Measurements from ENCODE around the gene CLIC4.
"Not testable (repeated sequence)": the region's sequence is repeated elsewhere in the genome, so short reads cannot be mapped to it uniquely, and the experiment has no call there.

Gene CLIC4

DNA sequence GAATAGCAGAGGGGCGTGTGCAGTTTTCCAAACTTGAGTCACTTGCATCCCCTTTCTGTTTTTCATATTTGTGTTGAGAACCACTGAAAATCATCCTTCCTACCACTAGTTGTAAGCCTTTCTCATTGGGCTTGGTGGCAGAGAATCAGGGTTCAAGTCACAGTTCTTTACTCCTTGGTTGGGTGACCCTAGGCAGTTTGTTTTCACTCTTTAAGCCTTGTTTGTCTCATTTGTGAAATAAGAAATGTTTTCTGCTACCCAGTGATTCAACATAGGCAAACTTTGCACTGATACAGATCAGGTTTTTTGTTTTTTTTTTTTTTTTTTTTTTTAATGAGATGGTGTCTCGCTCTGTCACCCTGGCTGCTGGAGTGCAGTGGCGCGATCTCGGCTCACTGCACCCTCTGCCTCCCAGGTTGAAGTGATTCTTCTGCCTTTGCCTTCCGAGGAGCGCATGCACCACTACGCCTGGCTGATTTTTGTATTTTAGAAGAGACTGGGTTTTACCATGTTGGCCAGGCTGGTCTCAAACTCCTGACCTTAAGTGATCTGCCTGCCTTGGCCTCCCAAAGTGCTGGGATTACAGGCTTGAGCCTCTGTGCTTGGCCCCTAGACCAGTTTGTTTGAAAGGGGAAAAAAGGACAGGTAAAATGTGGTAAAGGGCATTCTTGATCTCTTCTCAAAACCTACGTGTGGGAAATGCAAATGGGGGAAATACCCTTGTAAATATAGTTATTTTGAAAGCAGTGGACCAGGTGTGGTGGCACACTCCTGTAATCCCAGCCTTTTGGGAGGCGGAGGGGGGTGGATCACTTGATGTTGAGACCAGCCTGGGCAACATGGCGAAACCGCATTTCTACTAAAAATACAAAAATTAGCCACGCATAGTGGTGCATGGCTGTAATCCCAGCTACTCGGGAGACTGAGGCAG, 3.2 kb downstream of the CLIC4 start:
- no peak for DNase-seq

DNA sequence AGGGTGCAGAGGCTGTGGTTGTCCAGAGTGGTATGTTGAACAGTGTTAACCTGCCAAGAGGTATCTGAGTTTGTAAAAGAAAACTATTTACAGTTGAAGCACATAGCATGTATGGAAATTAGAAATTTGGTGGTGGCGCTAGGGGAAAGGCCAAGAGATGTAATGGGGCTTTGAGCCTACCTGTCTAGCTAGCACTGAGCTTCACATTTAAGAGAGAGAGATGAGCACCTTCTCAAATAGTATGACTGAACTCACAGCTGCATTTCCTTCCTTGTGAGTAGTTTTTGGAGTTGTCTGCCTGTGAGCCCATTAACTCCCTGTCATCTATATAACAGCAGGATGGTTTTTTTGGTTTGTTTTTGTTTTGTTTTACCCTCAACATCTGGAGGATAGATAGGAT, 4.0 kb downstream of the CLIC4 start:
- no peak for DNase-seq

DNA sequence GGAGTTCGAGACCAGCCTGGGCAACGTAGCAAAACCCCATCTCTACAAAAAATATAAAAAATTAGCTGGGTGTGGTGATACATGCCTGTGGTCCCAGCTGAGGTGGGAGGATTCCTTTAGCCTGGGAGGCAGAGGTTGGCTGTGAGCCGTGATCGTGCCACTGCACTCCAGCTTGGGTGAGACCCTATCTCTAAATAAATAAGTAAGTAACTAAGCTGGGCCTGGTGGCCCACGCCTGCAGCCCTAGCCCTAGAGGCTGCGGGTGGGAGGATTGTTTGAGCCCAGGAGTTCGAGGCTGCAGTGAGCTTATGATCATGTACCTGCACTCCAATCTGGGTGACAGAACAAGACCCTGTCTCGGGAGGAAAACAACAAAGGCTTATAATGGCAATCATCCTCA, 4.6 kb downstream of the CLIC4 start:
- DNase-seq, result no peak

DNA sequence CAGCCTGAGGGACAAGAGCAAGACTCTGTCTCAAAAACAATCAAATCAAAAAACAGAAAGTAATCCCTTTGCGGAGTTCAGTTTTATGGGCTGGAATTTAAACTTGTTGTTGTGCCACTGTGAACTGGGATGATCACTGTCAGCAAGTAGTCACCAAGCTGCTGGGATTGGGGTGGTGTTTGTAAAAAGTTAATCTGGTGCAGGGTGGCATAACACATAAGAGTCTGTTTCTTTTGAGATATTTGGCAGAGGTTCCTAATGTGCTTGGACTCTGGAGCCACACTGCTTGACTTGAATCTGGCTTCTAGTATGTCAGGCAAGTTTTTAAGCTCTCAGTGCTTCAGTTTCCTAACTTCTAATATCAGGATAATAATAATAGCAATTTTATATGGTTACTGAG, 6.6 kb downstream of the CLIC4 start:
- DNase-seq, result no peak

DNA sequence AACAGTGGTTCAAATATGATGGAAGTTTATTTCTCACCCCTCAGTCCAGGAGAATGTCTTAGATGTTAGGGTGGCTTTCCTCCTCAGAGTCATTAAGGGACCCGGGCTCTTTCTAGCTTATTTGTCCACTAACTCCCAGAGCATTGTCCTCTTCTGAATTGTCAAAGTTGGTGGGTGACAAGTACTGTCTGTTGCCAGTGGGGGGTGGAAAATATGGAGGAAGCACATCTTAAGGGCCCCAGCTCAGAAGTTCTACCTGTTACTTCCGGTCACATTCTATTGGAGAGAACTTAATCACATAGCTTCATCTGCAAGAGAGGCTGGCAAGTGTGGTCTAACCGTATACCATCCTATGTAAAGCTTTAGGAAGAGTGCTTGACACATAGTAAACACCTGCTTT, 7.1 kb downstream of the CLIC4 start:
- DNase-seq, result no peak

DNA sequence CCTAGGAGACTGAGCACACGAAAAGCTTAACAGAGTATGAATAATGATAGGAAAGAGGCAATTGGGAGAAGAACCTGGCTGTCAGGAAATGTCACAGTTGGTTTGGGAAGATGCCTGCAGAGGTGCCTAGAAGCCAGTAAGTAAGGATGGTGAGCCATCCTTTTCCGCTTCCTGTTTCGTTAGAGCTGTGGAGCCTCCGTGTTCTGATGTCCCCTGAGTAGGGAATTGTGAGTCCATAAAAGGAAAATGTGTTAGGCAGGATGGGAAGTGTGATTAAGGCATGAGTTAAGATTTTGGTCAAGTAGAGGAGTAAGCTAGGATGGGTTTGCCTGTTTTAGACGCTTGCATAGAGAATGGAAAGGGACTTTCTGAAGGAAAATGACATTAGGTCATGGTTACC, 9.0 kb downstream of the CLIC4 start:
- no peak for DNase-seq

DNA sequence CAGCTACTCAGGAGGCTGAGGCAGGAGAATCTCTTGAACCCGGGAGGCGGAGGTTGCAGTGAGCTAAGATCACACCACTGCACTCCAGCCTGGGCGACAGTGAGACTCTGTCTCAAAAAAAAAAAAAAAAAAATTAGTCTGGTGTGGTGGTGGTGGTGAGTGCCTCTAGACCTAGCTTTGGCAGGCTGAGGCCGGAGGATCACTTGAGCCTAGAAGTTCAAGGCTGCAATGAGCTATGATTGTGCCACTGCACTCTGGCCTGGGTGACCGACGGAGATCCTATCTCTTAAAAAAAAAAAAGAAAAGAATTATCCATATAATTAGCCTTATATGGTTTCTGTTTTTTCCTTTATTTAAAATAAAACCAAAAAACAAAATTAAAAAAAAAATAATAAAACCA, 10.1 kb downstream of the CLIC4 start:
- DNase-seq, result not testable (repeated sequence)

DNA sequence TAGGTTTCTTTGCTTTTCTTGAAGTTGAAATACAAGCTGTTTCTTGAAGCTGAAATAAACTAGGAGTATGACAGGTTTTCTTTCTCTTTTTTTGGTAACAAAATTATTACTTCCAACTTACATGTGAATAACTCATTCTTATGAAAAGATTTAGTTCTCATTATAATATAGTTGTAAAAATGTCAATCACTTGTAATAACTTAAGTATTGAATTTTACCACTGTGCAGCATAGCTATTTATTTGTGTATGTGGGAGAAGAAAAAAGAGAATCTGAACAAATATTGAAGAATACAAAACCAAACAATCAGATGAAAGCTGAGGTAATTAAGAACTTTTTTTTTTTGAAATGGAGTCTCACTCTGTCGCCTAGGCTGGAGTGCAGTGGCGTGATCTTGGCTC, 11.1 kb downstream of the CLIC4 start:
- DNase-seq, result no peak

DNA sequence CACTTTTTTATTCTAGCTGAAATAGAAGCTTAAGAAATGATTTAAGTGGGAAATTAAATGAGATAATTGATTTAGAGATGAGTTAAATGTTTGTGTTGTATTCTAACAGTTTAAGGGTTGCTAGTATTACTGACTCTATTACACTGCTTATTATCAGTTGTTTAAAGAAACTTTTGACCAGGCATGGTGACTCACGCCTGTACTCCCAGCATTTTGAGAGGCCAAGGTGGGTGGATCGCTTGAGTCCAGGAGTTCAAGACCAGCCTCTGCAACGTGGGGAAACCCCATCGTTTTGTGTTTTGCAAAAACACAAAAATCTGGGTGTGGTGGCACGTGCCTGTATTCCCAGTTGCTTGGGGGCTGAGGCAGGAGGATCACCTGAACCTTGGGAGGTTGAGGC, 14.2 kb downstream of the CLIC4 start:
- no peak for DNase-seq

DNA sequence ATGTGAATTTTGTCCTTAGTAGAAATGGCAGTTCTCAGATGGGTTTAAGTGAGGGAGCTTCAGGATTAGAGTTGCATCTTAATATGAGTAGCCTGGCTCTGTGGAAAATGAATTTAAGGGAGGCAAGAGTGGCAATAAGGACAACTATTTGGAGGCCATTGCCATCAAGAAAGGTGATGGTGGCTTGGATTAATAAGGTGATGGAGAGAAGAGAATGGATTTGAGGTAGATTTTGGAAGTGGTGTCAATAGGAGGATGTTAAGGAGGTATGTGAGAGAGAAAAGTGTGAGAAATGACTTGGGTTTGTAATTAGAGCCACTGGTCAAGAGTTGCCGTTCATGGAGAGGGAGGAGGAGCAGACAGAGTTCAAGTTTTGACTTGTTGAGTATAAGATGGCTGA, 16.3 kb downstream of the CLIC4 start:
- DNase-seq, result no peak

DNA sequence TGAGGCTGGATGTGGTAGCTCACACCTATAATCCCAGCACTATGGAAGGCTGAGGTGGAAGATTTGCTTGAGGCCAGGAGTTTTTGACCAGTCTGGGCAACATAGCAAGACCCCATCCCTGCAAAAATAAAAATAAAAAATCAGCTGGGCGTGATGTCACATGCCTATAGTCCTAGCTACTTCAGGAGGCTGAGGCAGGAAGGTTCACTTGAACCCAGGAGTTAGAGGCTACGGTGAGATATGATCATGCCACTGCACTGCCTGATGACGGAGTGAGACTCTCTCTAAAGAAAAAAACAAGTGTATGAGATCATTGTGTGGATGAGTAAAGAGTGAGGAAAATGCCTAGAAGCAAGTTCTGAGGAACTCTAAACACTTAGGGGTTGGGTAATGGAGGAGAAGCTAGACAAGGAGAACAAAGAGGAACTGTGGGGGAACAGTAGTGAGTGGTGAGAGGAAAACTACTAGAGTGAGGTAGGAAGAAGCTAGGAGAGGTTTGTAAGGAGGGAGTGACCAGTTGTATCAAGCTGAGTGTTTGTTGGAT, 17.0 kb downstream of the CLIC4 start:
- no peak for DNase-seq

DNA sequence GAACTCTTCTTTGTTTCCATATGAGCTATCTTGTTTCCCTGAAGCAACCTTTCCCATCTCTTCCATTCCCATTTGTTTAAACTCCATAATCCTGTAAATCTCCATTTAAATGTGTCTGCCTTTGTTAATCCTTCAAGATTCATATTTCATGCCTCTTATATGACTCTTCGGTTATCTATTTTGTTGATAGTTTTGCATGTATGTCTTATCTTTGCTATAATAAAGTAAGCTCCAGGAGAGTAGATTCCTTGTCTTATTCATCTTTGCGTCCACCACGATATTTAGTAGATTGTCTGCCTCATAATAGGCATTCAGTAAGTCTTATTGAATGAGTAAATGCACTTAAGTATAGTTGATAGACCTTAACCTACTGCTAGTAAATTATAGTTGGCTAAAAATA, 18.4 kb downstream of the CLIC4 start:
- DNase-seq, result no peak

DNA sequence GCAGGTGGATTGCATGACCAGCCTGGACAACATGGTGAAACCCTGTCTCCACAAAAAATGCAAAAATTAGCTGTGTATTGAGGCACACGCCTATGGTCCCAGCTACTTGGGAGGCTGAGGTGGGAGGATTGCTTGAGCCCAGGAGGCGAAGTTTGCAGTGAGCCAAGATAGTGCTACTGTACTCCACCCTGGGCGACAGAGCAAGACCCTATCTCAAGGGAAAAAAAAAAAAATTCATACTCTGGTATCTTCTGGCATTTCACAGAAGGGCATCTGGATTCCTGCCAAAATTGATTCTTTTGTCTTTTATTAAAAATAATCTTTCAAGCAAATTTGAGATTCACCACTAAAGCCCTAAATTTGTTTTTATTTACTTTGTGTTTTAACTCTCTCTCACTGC, 19.2 kb downstream of the CLIC4 start:
- DNase-seq, result no peak

DNA sequence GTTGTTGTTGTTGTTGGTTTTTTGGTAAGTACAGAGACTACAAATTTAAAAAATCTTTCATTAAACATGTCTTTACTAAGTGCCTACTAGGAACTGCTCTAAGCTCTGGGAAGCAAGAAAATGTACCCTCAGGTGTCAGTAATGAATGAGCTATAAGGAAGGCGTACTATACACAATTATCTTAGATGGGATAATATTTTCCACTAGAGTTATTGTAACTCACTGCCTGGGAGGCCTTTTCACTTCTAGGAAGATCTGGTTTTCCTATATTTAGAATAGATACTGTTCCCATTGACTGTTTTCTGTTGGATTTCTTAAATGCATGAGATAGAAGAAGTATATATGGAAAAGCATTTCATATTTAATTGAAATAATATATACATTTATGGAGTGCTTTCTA, 19.6 kb downstream of the CLIC4 start:
- no peak for DNase-seq

DNA sequence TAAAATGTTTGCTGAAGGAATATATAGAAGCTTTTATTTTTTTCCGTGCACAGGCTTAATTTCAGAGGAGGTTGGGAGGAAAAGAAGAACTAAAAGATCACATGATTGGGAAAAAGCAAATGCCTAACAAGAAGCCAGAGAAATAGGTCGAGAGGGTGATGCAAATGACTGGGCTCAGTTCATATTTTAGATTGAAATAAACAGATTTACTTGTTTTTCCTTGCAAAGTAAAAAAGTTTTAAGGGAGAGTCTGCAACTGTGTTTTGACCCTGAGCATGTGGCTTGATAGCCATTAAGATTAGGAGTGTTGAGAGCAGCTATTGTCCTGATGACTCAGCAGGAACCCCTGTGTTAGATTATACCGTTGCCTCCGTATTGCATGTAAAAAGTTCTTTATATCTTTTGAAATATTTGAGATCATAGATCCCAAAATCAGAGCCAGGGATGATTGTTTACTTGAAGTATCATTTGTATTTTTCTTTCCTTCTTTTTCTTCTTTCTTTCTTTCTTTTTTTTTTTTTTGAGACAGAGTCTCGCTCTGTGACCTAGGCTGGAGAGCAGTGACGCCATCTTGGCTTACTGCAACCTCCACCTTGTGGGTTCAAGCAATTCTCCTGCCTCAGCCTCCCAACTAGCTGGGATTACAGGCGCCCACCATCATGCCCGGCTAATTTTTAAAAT, 20.2 kb downstream of the CLIC4 start:
- DNase-seq, result no peak

DNA sequence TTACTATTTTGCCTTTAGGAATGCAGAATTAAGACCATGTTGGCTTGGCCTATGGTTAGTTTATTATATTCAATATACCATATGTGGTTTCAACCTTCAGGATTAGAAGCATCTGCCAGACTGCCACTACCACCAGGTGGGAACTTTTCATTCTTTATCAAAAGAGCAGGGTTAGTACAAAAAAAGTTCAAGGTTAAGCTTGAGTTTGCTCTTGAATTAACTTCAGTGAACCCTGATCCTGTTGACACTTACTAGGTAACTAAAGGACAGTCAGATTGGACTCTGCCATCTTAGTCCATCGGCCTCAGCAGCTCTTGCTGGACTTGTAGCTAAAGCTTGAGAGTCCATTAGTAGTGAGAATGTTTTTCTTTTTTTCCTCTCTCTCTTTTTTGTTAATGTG, 22.1 kb downstream of the CLIC4 start:
- DNase-seq, result no peak

DNA sequence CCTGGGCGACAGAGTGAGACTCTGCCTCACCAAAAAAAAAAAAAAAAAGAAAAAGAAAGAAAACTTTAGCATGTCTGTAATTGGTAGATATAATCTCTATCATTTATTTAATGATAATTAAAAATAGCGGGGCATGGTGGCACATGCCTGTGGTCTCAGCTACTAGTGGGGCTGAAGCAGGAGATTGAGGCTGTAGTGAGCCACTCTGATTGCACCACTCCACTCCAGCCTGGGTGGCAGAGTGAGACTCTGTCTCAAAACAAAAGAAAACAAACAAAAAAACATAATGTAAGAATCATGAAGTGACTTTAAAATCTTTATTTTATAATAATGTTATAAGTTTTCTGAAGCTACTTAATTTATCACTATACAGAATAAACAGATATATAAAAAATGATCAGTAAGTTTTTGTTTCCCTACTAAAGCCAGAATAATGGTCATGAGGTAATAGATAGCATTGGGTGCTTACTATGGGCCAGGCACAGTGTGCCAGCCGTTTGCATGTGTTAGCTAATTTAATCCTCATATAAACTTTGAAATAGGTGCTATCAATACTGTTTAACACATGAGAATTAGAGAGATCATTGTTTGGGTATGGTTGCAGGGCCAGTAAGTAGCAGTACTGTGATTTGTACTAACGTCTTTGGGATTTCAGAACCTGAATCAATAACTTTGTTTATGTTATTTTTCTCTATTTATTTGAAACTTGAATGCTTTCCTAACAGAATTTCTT, 23.8 kb downstream of the CLIC4 start:
- no peak for DNase-seq

DNA sequence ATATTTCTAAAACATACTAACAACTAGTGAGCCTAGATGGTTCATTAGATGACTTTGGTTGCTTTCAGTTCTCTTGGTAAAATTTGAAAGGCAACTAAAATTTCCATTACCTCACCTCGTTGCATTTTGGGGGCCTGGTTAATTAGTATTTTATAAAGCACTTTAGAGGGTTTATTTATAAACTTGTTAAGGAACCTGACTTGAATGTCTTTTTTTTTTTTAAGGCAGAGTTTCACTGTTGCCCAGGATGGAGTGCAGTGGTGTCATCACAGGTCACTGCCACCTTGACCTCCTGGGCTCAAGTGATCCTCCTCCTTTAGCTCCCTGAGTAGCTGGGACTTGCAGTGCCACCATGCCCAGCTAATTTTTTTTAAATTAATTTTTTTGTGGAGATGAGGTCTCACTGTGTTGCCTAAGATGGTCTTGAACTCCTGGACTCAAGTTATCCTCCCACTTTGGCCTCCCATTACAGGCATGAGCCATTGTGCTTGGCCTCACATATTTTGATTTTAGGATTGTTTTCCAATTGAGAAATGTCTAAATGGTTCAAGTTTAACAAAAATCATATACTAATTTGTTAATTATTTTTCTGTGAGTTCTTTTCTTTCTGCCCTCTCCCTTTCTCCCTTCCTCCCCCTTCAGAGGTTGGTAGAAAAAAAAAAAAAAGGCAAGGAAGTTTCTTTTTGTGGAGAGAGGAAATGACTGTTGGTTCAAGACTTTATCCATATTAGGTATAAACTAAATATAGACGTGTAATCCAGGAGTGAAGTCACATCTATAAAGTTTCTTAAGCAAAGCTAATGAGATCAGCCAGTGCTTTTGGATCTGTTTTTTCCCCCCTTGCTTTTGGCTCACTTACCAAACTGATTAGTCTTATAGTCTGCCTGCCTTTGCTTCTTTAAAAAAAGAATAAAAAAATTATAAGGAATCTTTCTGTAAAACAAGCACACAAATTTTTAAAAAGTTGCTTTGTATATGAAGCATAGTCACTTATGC, 24.7 kb downstream of the CLIC4 start:
- no peak for DNase-seq

DNA sequence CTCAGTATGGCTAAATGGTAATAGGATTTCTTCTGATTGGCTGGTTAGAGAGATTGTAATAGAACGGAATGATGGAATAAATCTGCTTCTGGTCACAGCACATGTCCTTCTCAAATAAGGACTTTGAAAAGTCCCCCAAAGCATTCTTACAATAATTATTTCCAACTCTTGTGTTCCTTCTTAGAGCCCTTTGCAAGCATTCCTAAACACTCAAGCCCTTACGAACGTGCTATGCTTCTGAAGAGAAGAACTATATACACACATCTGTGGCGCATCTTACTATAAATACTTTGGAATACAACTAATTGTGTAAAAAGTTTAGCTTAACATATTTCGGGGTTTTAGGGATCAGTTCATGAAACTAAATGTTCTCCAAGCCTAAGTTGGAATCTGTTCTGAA, 25.6 kb downstream of the CLIC4 start:
- DNase-seq, result no peak

DNA sequence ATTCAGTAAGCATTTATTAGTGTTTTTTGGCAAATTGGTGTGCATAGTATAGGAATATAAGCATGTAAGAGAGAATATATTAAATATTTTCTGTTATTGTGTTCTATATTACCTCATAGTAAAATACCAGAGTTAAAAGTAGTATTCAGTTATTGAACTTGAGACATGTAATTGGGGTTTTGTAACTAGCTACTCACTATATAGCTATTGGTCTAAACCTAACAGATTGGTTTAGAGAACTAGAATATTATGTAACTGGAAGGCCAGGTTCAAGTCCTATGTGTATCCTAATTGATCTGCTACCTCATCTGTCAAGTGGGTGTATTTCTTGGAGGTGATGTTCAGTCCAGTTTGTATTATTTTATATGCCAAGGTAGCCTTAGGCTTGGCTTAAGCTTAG, 26.3 kb downstream of the CLIC4 start:
- no peak for DNase-seq

DNA sequence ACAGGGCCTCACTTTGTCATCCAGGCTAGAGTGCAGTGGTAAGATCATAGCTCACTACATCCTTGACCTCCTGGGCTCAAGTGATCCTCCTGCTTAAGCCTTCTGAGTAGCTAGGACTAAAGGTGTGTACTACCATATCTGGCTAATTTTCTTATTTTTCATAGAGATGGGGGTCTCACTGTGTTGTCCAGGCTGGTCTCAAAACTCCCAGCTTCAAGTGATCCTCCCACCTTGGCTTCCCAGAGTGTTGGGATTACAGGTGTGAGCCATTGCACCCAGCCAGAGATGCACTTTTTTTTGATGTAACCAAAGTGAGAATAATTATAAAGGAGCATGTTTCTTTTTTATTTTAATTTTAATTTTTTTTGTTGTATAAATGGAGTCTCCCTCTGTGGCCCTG, 28.4 kb downstream of the CLIC4 start:
- DNase-seq, result no peak

DNA sequence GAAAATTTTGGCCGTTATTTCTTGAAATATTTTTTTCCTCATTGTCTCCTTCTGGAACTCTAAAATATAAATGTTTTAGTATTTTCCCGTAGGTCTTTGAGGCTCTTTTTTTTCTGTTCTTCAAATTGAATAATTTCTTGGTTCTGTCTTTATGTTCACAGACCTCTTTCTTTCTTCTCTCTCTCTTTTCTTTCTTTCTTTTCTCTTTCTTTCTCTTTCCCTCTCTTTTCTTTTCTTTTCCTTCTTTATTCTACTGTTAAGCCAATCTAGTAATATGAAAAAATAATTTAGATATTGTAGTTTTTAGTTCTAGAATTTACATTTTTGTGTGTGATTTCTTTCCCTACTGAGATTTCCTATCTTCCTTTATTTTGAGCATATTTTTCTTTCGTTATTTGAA, 30.1 kb downstream of the CLIC4 start:
- no peak for DNase-seq

Measured in NCI-H1048 (cell line).